Activated CD8-positive, alpha-beta memory T cell treated with anti-CD3 and anti-CD28 coated beads, Interleukin-2, amount 50 U/mL, for 24 hours (primary cell): ENCODE data around the gene CLIC2.

ENCODE experiments used
- DNase-seq: peaks from one replicate; pipeline ENCODE4 v3.0.0-alpha.2; 2020; ENCODE audit errors: extremely low read depth

CLIC2 gene

GRCh38 chrX:155262970-155263754, 71.3 kb downstream of the CLIC2 start:
- DNase-seq, result no peak

- DNase-seq, result no peak
Observed at GRCh38 chrX:155259752-155260151, 74.7 kb downstream of the CLIC2 start.

GRCh38 chrX:155251391-155251790, 83.0 kb downstream of the CLIC2 start:
- no peak for DNase-seq

GRCh38 chrX:155247497-155247896, 86.9 kb downstream of the CLIC2 start:
- no peak for DNase-seq

- no peak for DNase-seq
Observed at GRCh38 chrX:155246748-155247147, 87.7 kb downstream of the CLIC2 start.

- no peak for DNase-seq
Observed at GRCh38 chrX:155242300-155242699, 92.1 kb downstream of the CLIC2 start.

GRCh38 chrX:155237719-155238118, 96.7 kb downstream of the CLIC2 start:
- no peak for DNase-seq

GRCh38 chrX:155235891-155236290, 98.5 kb downstream of the CLIC2 start:
- no peak for DNase-seq

GRCh38 chrX:155231163-155231562, 103.3 kb downstream of the CLIC2 start:
- no peak for DNase-seq
